ENCODE measurements around the gene GRIFIN. TPM values are rescaled to one million over a fixed set of nuclear protein-coding genes. Genes with fewer than 3 reads are reported as not detected.

GRIFIN gene
- not detected for total RNA-seq

DNA sequence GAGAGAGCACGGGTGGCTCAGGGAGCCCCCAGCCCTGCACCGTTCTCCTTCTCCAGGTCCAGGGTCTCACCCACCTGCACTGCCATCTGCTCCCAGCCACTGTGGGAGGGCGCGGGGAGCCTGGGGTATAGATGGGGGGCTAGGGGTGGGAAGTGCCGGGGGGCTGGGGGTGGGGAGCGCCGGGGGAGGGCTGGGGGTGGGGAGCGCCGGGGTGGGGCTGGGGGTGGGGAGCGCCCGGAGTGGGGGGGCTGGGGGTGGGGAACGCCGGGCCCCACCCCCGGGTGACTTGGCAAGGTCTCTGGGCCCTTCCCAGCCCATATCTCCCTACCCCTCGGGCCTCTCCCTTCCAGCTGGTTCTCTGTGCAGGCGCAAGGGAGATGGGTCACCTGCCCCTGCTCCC, at the start of gene GRIFIN:
TSS of gene GRIFIN (minus strand) at position 101 of the 400 bp plus-strand sequence. CDS start at position 86, 15 bp downstream.
- DNase-seq (ENCODE audit: low spot score) = no peak
- no peak for TF ChIP-seq CTCF (IDR thresholded peaks at IDR 0.05)
- ATAC-seq (ENCODE audit: low FRiP score) = no peak

DNA sequence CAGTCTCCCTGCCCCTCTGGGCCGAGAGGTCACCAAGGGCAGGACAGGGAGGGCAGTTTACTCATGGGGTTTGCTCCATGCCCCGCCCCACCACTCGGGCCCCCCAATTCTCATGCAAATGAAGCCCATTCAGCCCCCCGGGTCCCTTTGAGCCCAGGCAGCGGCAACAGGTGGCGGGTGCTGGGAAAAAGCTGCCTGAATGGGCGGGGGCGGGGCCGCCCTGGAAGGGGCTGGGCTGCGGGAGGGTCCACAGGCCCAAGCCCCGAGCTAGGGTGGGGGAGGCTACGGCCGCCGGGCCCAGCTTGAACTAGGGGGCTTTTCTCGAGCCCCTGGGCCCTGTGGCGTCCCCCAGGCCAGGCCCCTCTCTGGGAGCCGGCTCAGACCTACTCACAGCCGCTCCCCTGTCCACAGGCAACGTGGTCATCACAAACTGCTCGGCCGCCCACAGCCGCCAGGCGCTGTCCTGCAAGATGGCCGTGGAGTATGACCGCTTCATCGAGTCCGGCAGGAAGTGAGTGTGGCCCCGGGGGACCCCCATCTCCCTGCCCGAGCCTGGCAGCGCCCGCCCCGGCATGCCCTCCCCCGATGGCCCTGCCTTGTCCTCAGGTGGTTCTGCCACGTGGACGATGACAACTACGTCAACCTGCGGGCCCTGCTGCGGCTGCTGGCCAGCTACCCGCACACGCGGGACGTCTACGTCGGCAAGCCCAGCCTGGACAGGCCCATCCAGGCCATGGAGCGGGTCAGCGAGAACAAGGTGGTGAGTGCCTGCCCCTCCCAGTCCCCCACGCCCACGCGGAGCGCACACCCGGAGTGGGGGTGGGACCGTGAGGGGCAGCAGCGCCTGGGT, 48.8 kb upstream of the GRIFIN start:
- no peak for ATAC-seq (ENCODE audit: low FRiP score)
- DNase-seq (ENCODE audit: low spot score) = no peak
- no peak for TF ChIP-seq CTCF (IDR thresholded peaks at IDR 0.05)

GRCh38 chr7:2523941-2524807, 48.0 kb upstream of the GRIFIN start:
- peak; percentile 17 for ATAC-seq (ENCODE audit: low FRiP score)
- TF ChIP-seq CTCF (IDR thresholded peaks at IDR 0.05) = no peak
- DNase-seq (ENCODE audit: low spot score) = peak; percentile 64

- TF ChIP-seq CTCF (IDR thresholded peaks at IDR 0.05) = no peak
- DNase-seq (ENCODE audit: low spot score) (no peak), ATAC-seq (ENCODE audit: low FRiP score) (peak; percentile 15)
Measured at GRCh38 chr7:2523461-2523936, 47.3 kb upstream of the GRIFIN start.

GRCh38 chr7:2522780-2523433, 46.7 kb upstream of the GRIFIN start:
- ATAC-seq (ENCODE audit: low FRiP score) (no peak), DNase-seq (ENCODE audit: low spot score) (no peak)
- no peak for TF ChIP-seq CTCF (IDR thresholded peaks at IDR 0.05)

- no peak for ATAC-seq (ENCODE audit: low FRiP score)
- TF ChIP-seq CTCF (IDR thresholded peaks at IDR 0.05) = no peak
- no peak for DNase-seq (ENCODE audit: low spot score)
Measured at GRCh38 chr7:2521952-2522591, 45.9 kb upstream of the GRIFIN start.

Measured in omental fat pad (tissue), 4 donors.